ENCODE data around the gene CDC42BPB. TPM values are rescaled to one million over a fixed set of nuclear protein-coding genes. Genes with fewer than 3 reads are reported as not detected.

CDC42BPB gene
- total RNA-seq, 1 experiment from 2014 or later = 103 TPM

GRCh38 chr14:102931580-102932285 lies 125.6 kb downstream of the CDC42BPB start:
- TF ChIP-seq, protein P1, sequence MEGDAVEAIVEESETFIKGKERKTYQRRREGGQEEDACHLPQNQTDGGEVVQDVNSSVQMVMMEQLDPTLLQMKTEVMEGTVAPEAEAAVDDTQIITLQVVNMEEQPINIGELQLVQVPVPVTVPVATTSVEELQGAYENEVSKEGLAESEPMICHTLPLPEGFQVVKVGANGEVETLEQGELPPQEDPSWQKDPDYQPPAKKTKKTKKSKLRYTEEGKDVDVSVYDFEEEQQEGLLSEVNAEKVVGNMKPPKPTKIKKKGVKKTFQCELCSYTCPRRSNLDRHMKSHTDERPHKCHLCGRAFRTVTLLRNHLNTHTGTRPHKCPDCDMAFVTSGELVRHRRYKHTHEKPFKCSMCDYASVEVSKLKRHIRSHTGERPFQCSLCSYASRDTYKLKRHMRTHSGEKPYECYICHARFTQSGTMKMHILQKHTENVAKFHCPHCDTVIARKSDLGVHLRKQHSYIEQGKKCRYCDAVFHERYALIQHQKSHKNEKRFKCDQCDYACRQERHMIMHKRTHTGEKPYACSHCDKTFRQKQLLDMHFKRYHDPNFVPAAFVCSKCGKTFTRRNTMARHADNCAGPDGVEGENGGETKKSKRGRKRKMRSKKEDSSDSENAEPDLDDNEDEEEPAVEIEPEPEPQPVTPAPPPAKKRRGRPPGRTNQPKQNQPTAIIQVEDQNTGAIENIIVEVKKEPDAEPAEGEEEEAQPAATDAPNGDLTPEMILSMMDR (conservative IDR thresholded peaks at IDR 0.05) = no peak
- Histone ChIP-seq H2BK120ac (ENCODE audit: low read depth, low read length, poor library complexity, severe bottlenecking) (no peak overlapping the region), H3K14ac (ENCODE audit: insufficient read depth, low read length) (no peak overlapping the region), H3K9me3 (ENCODE audit: control insufficient read depth, low read depth, low read length) (no peaks in the 10 kb centered on the region), H2BK15ac (ENCODE audit: low read depth, low read length) (no peak overlapping the region), H4K5ac (ENCODE audit: insufficient read length, low read depth, low read length) (no peak overlapping the region), H2BK20ac (ENCODE audit: low read depth, low read length, poor library complexity, severe bottlenecking) (no peak overlapping the region), H4K8ac (replicated peaks; ENCODE audit: insufficient read length, low read depth, low read length) (no peak overlapping the region), H3T11ph (ENCODE audit: low read length) (no peak overlapping the region), H3K27me3 (ENCODE audit: insufficient read depth, low read length) (peaks cover 12% of the 10 kb centered on the region), H3K27ac (ENCODE audit: insufficient read length, low read depth, low read length) (no peak overlapping the region), H3K4me1 (ENCODE audit: insufficient read depth, low read length) (no peaks in the 10 kb centered on the region), H2AFZ (ENCODE audit: low read length) (no peak overlapping the region), H3K4me2 (ENCODE audit: insufficient read depth, insufficient read length, low read length) (no peak overlapping the region), H4K91ac (ENCODE audit: insufficient read length, low read depth, low read length) (no peak overlapping the region), H4K20me1 (ENCODE audit: control insufficient read depth, insufficient read depth, insufficient read length) (no peaks in the 10 kb centered on the region), H3K23me2 (ENCODE audit: insufficient read length, low read depth, low read length, poor library complexity, severe bottlenecking) (peaks cover 25% of the 10 kb centered on the region), H3K4ac (ENCODE audit: low read depth, low read length) (no peak overlapping the region), H3K79me1 (ENCODE audit: insufficient read depth, low read depth, low read length, poor library complexity, severe bottlenecking) (no peaks in the 10 kb centered on the region), H2BK12ac (ENCODE audit: insufficient read length, low read depth, low read length) (no peak overlapping the region), H3K23ac (ENCODE audit: insufficient read length, low read depth, low read length) (no peak overlapping the region), H3K9ac (ENCODE audit: extremely low read depth, insufficient read length, low read length) (no peak overlapping the region), H3K56ac (ENCODE audit: insufficient read length, low read depth, low read length) (no peak overlapping the region), H2AK5ac (ENCODE audit: insufficient read length, low read length) (no peak overlapping the region), H2BK5ac (ENCODE audit: insufficient read length, low read length) (no peak overlapping the region), H3K18ac (ENCODE audit: insufficient read length, low read depth, low read length) (no peak overlapping the region), H3K79me2 (ENCODE audit: insufficient read depth, low read length) (no peaks in the 10 kb centered on the region)
- Mint-ChIP-seq H3K36me3 (ENCODE audit: insufficient read depth in 1 of 3, low read depth in 3 of 3) (peaks cover 2 to 37% (median 10%) of the 10 kb centered on the region in 3 experiments; a peak in 6 of 7 replicates), H3K4me3 (peak overlapping the region in 1 of 2 experiments; percentile 35; a peak in 3 of 5 replicates), H3K9me3 (no peaks in the 10 kb centered on the region; a peak in 1 of 5 replicates), H3K4me1 (peaks cover 5 to 6% of the 10 kb centered on the region in 2 experiments), H3K27me3 (ENCODE audit: low read depth) (peaks cover 39% of the 10 kb centered on the region), H3K27ac (no peak overlapping the region)
- DNase-seq = no peak
- no CpG with 5 or more reads among the region's 12 CpGs for WGBS (ENCODE audit: extremely low coverage, insufficient read length, low lambda C conversion rate)

Data from H9 (cell line).